ENCODE measurements around the gene CHN2.
"Not testable (repeated sequence)": the region's sequence is repeated elsewhere in the genome, so short reads cannot be mapped to it uniquely, and the experiment has no call there.

The CHN2 gene

GRCh38 chr7:29508608-29509007 lies 314.0 kb downstream of the CHN2 start:
- no peak for DNase-seq

- no peak for DNase-seq
Observed at GRCh38 chr7:29510028-29510427, 315.5 kb downstream of the CHN2 start.

- DNase-seq = no peak
Observed at GRCh38 chr7:29511337-29511736, 316.8 kb downstream of the CHN2 start.

- DNase-seq = no peak
Observed at GRCh38 chr7:29511851-29512250, 317.3 kb downstream of the CHN2 start.

GRCh38 chr7:29516491-29516890 lies 321.9 kb downstream of the CHN2 start:
- no peak for DNase-seq

GRCh38 chr7:29518616-29519015 lies 324.0 kb downstream of the CHN2 start:
- no peak for DNase-seq

- DNase-seq = no peak
Observed at GRCh38 chr7:29523728-29524127, 329.2 kb downstream of the CHN2 start.

GRCh38 chr7:29527505-29528108 lies 333.0 kb downstream of the CHN2 start:
- DNase-seq = no peak

GRCh38 chr7:29528526-29528925 lies 334.0 kb downstream of the CHN2 start:
- not testable (repeated sequence) for DNase-seq

Data from inflammatory macrophage (primary cell).